Hepatocyte (in vitro differentiated cells): ENCODE measurements around the gene DACH2.

Source experiments
- CTCF ChIP-seq: fragments of 200-600 bp; sonication (generic); IDR thresholded peaks from 2 replicates; pipeline ENCODE4 v1.5.1; 2016; ENCODE audit warnings: antibody characterized with exemption, mild to moderate bottlenecking; ENCODE audit not compliant: poor library complexity
- EZH2 ChIP-seq: fragments of 200-600 bp; sonication (generic); IDR thresholded peaks from 2 replicates; pipeline ENCODE4 v1.6.1; 2016; ENCODE audit warnings: antibody characterized with exemption, mild to moderate bottlenecking, borderline replicate concordance

GRCh38 chrX:86329174-86329573, 180.9 kb downstream of the DACH2 start:
- TF ChIP-seq CTCF = no peak
- no peak for TF ChIP-seq EZH2
